ENCODE measurements around the gene ARMC7. TPM values are rescaled to one million over a fixed set of nuclear protein-coding genes. Genes with fewer than 3 reads are reported as not detected.

Gene ARMC7
- total RNA-seq, 3 donors from 2014 or later (not counting 1 experiment from before 2014, with no cell fraction given) = 9.3 to 18.6 (median 11.3) TPM

DNA sequence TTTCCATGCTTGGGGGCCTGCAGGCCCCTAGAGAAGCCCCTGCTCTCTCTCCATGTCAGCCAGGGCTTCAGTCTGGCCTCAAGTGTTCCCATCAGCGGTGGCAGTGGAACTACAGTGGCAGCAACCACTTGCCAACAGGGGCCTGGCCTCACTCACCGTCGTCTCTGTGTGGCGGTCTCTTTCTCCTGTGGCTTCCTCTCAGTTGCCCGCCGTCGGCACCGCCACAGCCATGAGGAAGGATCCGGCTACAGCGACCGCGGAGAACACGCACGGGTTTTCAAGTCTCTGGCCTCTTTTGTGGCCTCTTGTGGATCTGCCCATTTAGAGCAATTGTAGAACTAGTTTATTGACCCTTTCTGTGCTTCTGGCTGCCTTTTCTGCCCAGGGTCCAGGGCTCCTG is 8.5 kb downstream of the ARMC7 start:
- Histone ChIP-seq H3K27me3 (ENCODE audit: control insufficient read depth, insufficient read depth, low read length) (no peaks in the 10 kb centered on the region), H3K4me3 (ENCODE audit: low read length) (no peak overlapping the region), H3K4me1 (ENCODE audit: control insufficient read depth, insufficient read depth, low read length) (peaks cover 21% of the 10 kb centered on the region), H3K9me3 (ENCODE audit: control insufficient read depth, insufficient read depth, low read length) (no peaks in the 10 kb centered on the region), H3K27ac (ENCODE audit: low read length) (no peak overlapping the region), H3K36me3 (ENCODE audit: control insufficient read depth, insufficient read depth, low read length) (peaks cover 9% of the 10 kb centered on the region)
- no peaks in the 10 kb centered on the region for H3K9me3 Mint-ChIP-seq
- H3K27ac Mint-ChIP-seq = peak overlapping the region in 1 of 2 donors; percentile 29
- no peak for DNase-seq
- intact Hi-C loops (cut with micrococcal nuclease) = no loop called here
- H3K4me3 Mint-ChIP-seq = no peak overlapping the region
- H3K36me3 Mint-ChIP-seq = no peaks in the 10 kb centered on the region
- ATAC-seq = no peak
- H3K27me3 Mint-ChIP-seq (ENCODE audit: low read depth in 2 of 2) = no peaks in the 10 kb centered on the region
- TF ChIP-seq, protein P1, sequence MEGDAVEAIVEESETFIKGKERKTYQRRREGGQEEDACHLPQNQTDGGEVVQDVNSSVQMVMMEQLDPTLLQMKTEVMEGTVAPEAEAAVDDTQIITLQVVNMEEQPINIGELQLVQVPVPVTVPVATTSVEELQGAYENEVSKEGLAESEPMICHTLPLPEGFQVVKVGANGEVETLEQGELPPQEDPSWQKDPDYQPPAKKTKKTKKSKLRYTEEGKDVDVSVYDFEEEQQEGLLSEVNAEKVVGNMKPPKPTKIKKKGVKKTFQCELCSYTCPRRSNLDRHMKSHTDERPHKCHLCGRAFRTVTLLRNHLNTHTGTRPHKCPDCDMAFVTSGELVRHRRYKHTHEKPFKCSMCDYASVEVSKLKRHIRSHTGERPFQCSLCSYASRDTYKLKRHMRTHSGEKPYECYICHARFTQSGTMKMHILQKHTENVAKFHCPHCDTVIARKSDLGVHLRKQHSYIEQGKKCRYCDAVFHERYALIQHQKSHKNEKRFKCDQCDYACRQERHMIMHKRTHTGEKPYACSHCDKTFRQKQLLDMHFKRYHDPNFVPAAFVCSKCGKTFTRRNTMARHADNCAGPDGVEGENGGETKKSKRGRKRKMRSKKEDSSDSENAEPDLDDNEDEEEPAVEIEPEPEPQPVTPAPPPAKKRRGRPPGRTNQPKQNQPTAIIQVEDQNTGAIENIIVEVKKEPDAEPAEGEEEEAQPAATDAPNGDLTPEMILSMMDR (IDR thresholded peaks at IDR 0.05) = no peak
- 92% methylated on average over 14 of the region's 14 CpGs for WGBS (ENCODE audit: insufficient coverage)
- peaks cover 22 to 25% of the 10 kb centered on the region in 2 donors for H3K4me1 Mint-ChIP-seq

DNA sequence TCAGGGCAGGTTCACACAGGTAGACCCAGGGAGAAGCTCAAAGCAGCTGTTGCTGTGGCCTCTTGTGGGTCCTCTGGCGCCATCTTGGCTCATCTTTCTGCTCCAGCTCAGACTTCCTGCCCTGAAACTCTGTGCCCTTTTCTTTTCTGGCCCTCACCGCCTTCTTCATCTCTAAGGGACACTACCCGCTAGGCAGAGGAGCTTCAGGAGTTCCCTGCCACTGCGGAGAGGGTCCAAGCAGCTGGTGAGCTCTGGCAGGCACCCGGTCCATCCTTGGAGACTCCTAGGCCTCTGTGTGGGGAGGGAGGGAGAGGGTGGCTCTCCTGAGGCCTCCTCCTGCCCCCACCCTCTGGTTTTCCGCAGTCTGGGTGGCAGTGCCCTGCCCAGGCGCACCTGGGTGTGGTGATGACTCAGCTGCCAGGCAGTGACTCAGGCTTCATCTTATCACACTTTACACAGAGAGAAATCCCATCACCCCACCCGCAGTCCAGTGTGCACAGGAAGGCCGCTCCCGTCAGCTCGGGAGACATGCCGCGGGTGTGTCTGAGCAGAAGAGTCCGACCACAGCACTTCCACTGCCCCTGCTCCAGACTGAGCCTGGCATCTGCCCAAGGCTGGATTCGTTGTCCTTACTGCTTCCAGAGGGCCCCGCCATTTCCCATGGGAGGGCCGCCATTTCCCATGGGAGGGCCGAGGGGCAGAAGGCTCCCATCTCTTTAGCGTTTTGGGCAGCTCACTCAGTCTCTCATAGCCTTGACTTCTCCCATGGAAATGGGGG is 14.5 kb downstream of the ARMC7 start:
- Mint-ChIP-seq H3K27ac (peak overlapping the region; percentile 82 to 84), H3K4me3 (peak overlapping the region; percentile 47), H3K27me3 (ENCODE audit: low read depth in 2 of 2) (no peaks in the 10 kb centered on the region), H3K36me3 (no peaks in the 10 kb centered on the region), H3K4me1 (peaks cover 24 to 30% of the 10 kb centered on the region in 2 donors), H3K9me3 (no peaks in the 10 kb centered on the region)
- H3K4me1 ChIP-seq (ENCODE audit: control insufficient read depth, insufficient read depth, low read length) = peaks cover 26% of the 10 kb centered on the region
- H3K9me3 ChIP-seq (ENCODE audit: control insufficient read depth, insufficient read depth, low read length) = no peaks in the 10 kb centered on the region
- no peak overlapping the region for H3K4me3 ChIP-seq (ENCODE audit: low read length)
- DNase-seq (peak; percentile 33 to 54), ATAC-seq (peak; percentile 74 to 88 (median 76))
- TF ChIP-seq, protein P1 (IDR thresholded peaks at IDR 0.05) = no peak
- peaks cover 9% of the 10 kb centered on the region for H3K36me3 ChIP-seq (ENCODE audit: control insufficient read depth, insufficient read depth, low read length)
- 47% methylated on average over 19 of the region's 19 CpGs for WGBS (ENCODE audit: insufficient coverage)
- H3K27me3 ChIP-seq (ENCODE audit: control insufficient read depth, insufficient read depth, low read length) = no peaks in the 10 kb centered on the region
- intact Hi-C loops (cut with micrococcal nuclease) = no loop called here
- no peak overlapping the region for H3K27ac ChIP-seq (ENCODE audit: low read length)

DNA sequence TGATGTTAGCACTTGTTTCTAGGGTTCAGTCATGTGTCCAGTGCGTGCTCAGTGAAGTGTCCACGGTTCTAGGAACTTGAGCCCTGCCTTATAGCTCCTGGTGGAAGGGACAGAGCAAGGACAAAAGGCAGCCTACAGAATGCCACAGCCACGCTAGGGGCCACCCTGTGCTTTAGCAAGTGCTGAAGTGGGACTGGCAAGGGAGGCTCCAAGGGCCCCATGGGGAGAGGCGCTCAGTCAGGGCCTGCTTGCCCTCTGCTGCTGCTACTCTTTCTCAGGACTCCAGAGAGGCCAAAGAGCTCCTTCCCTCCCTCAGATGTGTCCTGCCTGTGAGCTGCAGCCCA is 15.0 kb downstream of the ARMC7 start:
- no peak overlapping the region for H3K4me3 ChIP-seq (ENCODE audit: low read length)
- H3K36me3 ChIP-seq (ENCODE audit: control insufficient read depth, insufficient read depth, low read length) = peaks cover 14% of the 10 kb centered on the region
- no peaks in the 10 kb centered on the region for H3K9me3 ChIP-seq (ENCODE audit: control insufficient read depth, insufficient read depth, low read length)
- 86% methylated on average over 4 of the region's 4 CpGs for WGBS (ENCODE audit: insufficient coverage)
- intact Hi-C loops (cut with micrococcal nuclease) = no loop called here
- H3K27me3 Mint-ChIP-seq (ENCODE audit: low read depth in 2 of 2) = no peaks in the 10 kb centered on the region
- H3K4me1 Mint-ChIP-seq = peaks cover 24 to 35% of the 10 kb centered on the region in 2 donors
- no peaks in the 10 kb centered on the region for H3K36me3 Mint-ChIP-seq
- H3K27ac Mint-ChIP-seq = peak overlapping the region; percentile 82 to 84
- no peaks in the 10 kb centered on the region for H3K9me3 Mint-ChIP-seq
- TF ChIP-seq, protein P1 (IDR thresholded peaks at IDR 0.05) = no peak
- H3K4me1 ChIP-seq (ENCODE audit: control insufficient read depth, insufficient read depth, low read length) = peaks cover 27% of the 10 kb centered on the region
- H3K27me3 ChIP-seq (ENCODE audit: control insufficient read depth, insufficient read depth, low read length) = no peaks in the 10 kb centered on the region
- no peak overlapping the region for H3K27ac ChIP-seq (ENCODE audit: low read length)
- DNase-seq (no peak), ATAC-seq (no peak)
- no peak overlapping the region for H3K4me3 Mint-ChIP-seq

DNA sequence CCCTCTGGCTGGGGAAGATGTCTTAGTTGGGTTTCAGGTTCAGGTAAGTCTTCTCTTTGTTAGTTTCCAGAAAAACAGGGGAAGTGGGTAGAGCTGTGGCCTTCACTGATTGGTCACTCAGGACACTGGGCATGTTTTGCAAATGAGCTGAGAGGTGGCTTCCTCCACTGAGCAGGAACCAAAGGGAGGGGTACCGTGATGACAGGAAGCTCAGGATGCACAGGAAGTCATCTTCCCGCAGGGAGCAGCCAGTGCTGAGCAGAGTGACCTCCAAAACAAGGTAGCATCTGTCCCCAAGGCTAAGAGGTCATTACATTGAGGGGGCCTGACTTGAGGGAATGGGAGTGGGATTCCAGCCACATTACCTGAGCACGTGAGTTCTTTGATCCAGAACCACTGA is 16.2 kb downstream of the ARMC7 start:
- H3K36me3 ChIP-seq (ENCODE audit: control insufficient read depth, insufficient read depth, low read length) = peaks cover 11% of the 10 kb centered on the region
- no peak overlapping the region for H3K4me3 Mint-ChIP-seq
- no peaks in the 10 kb centered on the region for H3K27me3 Mint-ChIP-seq (ENCODE audit: low read depth in 2 of 2)
- ATAC-seq (no peak), DNase-seq (no peak)
- H3K4me3 ChIP-seq (ENCODE audit: low read length) = no peak overlapping the region
- H3K4me1 ChIP-seq (ENCODE audit: control insufficient read depth, insufficient read depth, low read length) = peaks cover 39% of the 10 kb centered on the region
- H3K4me1 Mint-ChIP-seq = peaks cover 31 to 38% of the 10 kb centered on the region in 2 donors
- H3K27ac Mint-ChIP-seq = peak overlapping the region in 1 of 2 donors; percentile 51
- no peaks in the 10 kb centered on the region for H3K9me3 ChIP-seq (ENCODE audit: control insufficient read depth, insufficient read depth, low read length)
- no peaks in the 10 kb centered on the region for H3K36me3 Mint-ChIP-seq
- no peak overlapping the region for H3K27ac ChIP-seq (ENCODE audit: low read length)
- WGBS (ENCODE audit: insufficient coverage) = 31% methylated on average over 3 of the region's 3 CpGs
- no peaks in the 10 kb centered on the region for H3K9me3 Mint-ChIP-seq
- TF ChIP-seq, protein P1 (IDR thresholded peaks at IDR 0.05) = no peak
- no peaks in the 10 kb centered on the region for H3K27me3 ChIP-seq (ENCODE audit: control insufficient read depth, insufficient read depth, low read length)
- intact Hi-C loops (cut with micrococcal nuclease) = no loop called here
